ENCODE measurements around the gene CPA1. TPM values are rescaled to one million over a fixed set of nuclear protein-coding genes. Genes with fewer than 3 reads are reported as not detected.

The CPA1 gene
- total RNA-seq, 2 donors from 2014 or later: 26,456 to 42,834 TPM

- intact Hi-C loops (cut with DNase I): no loop called here
- Histone ChIP-seq H3K27me3 (no peaks in the 10 kb centered on the region), H3K4me3 (no peak overlapping the region), H3K4me1 (peaks cover 80% of the 10 kb centered on the region), H3K9me3 (no peaks in the 10 kb centered on the region), H3K36me3 (replicated peaks in 1 of 2; ENCODE audit: insufficient read depth in 1 of 2, low read depth in 2 of 2) (no peaks in the 10 kb centered on the region), H3K27ac (peak overlapping the region; percentile 38 to 99 (median 97))
- 35 to 41% methylated on average over 6 of the region's 6 CpGs for WGBS, 2 donors
- ATAC-seq (no peak), DNase-seq (peak in 3 of 4 donors; percentile 66 to 82 (median 66))
- TF ChIP-seq CTCF (IDR thresholded peaks at IDR 0.05): no peak
- peak in 1 of 3 donors; percentile 14 for TF ChIP-seq POLR2A (IDR thresholded peaks at IDR 0.05)
These were observed 3.1 kb upstream of the CPA1 start for GRCh38 chr7:130377178-130377577.

GRCh38 chr7:130379019-130379418, 1.3 kb upstream of the CPA1 start:
- ATAC-seq (no peak), DNase-seq (peak in 2 of 4 donors; percentile 17 to 30)
- Histone ChIP-seq H3K9me3 (no peaks in the 10 kb centered on the region), H3K27me3 (no peaks in the 10 kb centered on the region), H3K36me3 (replicated peaks in 1 of 2; ENCODE audit: insufficient read depth in 1 of 2, low read depth in 2 of 2) (no peaks in the 10 kb centered on the region), H3K4me1 (peaks cover 80% of the 10 kb centered on the region), H3K4me3 (no peak overlapping the region), H3K27ac (peak overlapping the region; percentile 96 to 99 (median 98))
- intact Hi-C loops (cut with DNase I): no loop called here
- 46 to 53% methylated on average over 7 of the region's 7 CpGs for WGBS, 2 donors
- TF ChIP-seq POLR2A (IDR thresholded peaks at IDR 0.05) (no peak), CTCF (IDR thresholded peaks at IDR 0.05) (no peak)

- H3K36me3 ChIP-seq (replicated peaks in 1 of 2; ENCODE audit: insufficient read depth in 1 of 2, low read depth in 2 of 2): no peaks in the 10 kb centered on the region
- no peaks in the 10 kb centered on the region for H3K9me3 ChIP-seq
- peaks cover 80% of the 10 kb centered on the region for H3K4me1 ChIP-seq
- H3K27ac ChIP-seq: peak overlapping the region; percentile 96 to 99 (median 98)
- no peaks in the 10 kb centered on the region for H3K27me3 ChIP-seq
- TF ChIP-seq POLR2A (IDR thresholded peaks at IDR 0.05): no peak
- no peak for TF ChIP-seq CTCF (IDR thresholded peaks at IDR 0.05)
- intact Hi-C loops (cut with DNase I): no loop called here
- WGBS, 2 donors: 30 to 40% methylated on average over 2 to 10 of the region's 10 CpGs
- peak; percentile 72 to 88 (median 86) for DNase-seq
- peak; percentile 25 for ATAC-seq
- H3K4me3 ChIP-seq: no peak overlapping the region
These were observed 768 bp upstream of the CPA1 start for GRCh38 chr7:130379532-130379920.

- intact Hi-C loops (cut with DNase I): loop anchor here (10.0 kb wide), 1 partner anchor 106 kb away; no protein-coding TSS in a partner anchor
- no peaks in the 10 kb centered on the region for H3K36me3 ChIP-seq (replicated peaks in 1 of 2; ENCODE audit: insufficient read depth in 1 of 2, low read depth in 2 of 2)
- WGBS, 2 donors: 30 to 40% methylated on average over 7 of the region's 7 CpGs
- DNase-seq (peak; percentile 37 to 51 (median 46)), ATAC-seq (peak; percentile 2)
- H3K4me3 ChIP-seq: peak overlapping the region in 1 of 2 donors; percentile 65
- H3K27ac ChIP-seq: peak overlapping the region; percentile 96 to 99 (median 98)
- peaks cover 88% of the 10 kb centered on the region for H3K4me1 ChIP-seq
- no peak for TF ChIP-seq POLR2A (IDR thresholded peaks at IDR 0.05)
- TF ChIP-seq CTCF (IDR thresholded peaks at IDR 0.05): no peak
- H3K9me3 ChIP-seq: no peaks in the 10 kb centered on the region
- H3K27me3 ChIP-seq: no peaks in the 10 kb centered on the region
These were observed 664 bp downstream of the CPA1 start for GRCh38 chr7:130380861-130381455.
